Activated CD8-positive, alpha-beta memory T cell treated with anti-CD3 and anti-CD28 coated beads, Interleukin-2, amount 50 U/mL, for 1 hour (primary cell): ENCODE data around the gene CCNL2.

Experiments used
- DNase-seq: peaks from one replicate; pipeline ENCODE4 v3.0.0-alpha.2; 2020; ENCODE audit errors: extremely low read depth

The CCNL2 gene

DNA sequence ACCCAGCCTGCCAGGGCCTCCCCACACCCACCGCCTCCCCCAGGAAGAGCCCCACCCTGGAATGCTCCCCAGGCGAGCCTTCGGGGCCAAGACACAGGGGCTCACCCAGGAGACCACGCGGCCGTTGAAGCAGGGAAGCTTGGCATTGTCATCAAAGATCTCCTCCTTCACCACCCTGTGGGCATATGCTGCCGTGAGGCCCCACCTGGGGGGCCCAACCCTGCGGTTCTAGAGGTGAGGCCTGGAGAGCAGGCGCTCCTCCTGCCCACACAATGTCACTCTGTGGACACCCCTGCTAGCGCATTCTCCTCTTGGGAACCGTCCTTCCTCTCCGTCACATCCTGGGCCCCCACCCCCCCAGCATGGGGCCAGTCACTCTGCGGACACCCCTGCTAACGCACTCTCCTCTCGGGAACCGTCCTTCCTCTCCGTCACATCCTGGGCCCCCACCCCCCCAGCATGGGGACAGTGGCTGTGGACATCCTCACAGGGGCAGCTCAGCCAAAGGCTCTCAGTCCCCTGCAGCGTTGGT, 56.5 kb downstream of the CCNL2 start:
- DNase-seq: no peak

DNA sequence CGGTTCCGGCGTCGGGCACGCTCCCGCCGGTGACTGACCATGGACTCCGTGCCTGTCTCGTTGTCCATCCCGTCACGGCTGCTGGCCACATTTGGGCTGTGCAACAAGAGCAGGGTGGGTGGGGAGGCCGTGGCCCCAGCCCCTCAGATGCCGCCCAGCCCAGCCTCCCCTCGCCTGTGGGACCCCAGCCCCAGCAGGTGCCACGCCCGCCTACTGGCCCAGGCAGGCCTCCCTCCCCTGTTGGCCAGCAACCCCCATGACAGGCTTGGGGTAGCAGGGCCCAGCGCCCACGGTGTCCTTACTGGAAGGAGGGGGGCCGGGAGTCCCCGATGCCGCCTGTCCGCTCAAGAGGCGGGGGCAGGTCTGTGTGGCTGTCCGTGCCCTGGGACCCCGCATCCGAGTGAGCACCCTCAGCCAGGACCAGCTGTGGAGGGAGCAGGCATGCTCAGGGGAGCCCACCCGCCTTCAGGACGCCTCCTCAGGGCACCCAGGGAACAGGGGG, 57.0 kb downstream of the CCNL2 start:
- DNase-seq: no peak

DNA sequence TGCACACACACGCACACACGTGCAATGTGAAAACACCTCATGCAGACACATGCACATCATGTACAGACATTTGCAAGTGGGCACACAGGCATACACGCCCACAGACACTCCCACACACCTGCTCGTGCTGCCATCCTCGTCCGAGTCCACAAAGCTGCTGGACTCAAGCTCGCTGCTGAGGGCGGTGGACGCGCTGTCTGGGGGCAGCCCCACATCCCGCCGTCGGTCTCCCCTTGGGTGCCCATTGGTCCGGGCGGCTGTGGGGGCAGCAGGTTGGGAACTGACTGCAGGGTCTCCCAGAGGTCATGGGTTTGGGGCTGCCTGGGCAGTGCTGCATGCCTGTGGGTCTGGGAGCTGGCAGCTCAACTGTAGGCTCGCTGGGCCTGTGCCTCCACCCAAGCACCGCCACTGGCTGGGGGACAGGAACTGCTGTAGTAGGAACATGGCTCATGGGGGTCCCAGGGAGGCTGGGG, 57.5 kb downstream of the CCNL2 start:
- DNase-seq: no peak

GRCh38 chr1:1340791-1341548, 58.2 kb downstream of the CCNL2 start:
- no peak for DNase-seq

DNA sequence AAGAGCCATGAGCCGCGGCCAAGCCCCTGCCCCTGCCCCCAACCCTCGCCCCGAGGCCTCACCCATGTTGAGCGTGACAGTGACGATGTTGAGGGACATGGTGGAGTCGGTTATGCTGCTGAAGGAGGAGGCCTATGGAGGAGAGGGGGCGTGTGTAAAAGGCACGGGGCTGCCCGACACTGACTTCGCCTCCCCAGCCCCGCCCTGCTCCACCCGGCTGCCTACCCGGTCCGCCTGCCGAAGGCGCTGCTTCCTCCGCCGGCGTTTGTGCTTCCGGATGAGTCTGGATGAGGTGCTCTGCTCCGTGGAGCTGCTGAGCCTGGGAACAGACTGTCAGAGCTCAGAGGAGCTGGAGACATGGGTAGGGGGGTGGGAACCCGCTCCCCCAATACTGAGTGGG, 59.0 kb downstream of the CCNL2 start:
- DNase-seq: no peak

DNA sequence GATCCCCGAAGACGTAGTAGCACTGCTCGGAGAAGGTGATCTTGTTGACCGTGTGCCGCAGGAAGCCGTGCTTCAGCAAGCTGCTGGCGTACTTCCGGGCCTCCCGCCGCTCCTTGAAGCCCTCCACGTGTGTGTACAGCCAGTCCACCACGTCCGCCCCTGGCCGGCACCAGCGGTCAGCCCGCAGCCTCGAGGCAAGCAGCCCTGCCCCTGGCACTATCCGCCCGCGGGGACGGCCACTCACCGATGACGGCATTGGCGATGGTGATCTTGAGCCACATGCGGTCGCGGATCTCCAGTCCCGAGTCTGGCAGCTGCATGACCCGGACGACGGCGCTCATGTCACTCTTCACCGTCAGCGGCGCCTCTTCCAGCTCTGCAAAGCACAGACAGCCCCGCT, 60.9 kb downstream of the CCNL2 start:
- no peak for DNase-seq

- DNase-seq: no peak
Observed at GRCh38 chr1:1337793-1338147, 61.4 kb downstream of the CCNL2 start.

- DNase-seq: no peak
Observed at GRCh38 chr1:1336931-1337792, 62.0 kb downstream of the CCNL2 start.

DNA sequence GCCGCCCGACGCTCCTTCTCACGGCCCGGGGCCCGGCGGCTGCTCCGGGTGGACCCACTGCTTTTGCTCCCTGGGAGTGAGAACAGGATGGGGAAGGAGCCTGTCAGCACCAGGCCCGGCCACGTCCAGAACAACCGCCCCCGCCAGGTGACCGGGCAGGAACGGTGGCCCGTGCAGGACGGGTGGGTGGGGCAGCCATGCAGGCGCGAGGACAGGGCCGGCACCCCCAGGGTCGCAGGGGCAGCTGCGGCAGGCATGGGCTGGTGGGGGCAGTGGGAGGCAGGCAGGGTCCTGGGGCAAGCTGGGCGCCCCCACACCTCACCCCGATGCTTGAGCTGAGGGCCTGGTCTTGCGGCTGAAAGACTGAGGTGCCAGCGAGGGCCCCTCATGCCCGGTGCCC, 62.7 kb downstream of the CCNL2 start:
- no peak for DNase-seq

DNA sequence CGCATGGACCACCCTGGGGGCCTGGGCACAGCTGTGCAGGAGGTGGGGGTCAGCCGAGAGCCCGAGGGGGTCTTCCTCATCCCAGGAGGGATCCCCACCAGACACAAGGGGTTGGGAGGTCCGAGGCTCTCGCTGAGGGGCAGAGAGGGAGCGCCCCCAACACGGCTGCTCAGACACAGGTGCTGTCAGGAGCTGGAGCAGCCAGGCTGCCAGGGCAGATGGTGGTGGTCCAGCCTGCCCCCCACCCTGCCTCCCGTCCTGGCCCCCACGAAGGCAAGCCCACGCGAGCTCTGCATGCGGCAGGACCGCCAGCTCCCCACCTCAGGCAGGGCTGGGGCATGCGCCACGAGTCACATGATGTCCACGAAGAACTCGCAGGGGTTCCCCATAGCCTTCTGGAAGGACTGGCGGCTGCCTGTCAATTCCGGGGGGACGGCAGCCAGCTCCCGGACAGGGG, 63.3 kb downstream of the CCNL2 start:
- no peak for DNase-seq
